BLaER1 (cell line): ENCODE measurements around the gene GSK3A.

Experiments used
- H3K27ac ChIP-seq: shearing (Covaris generic); formaldehyde crosslinking; 2 replicates; pipeline ENCODE4 v1.8.1; 2022
- H3K27me3 ChIP-seq: shearing (Covaris generic); formaldehyde crosslinking; 2 replicates; pipeline ENCODE4 v1.8.1; 2022
- H3K36me3 ChIP-seq: shearing (Covaris generic); formaldehyde crosslinking; 2 replicates; pipeline ENCODE4 v1.8.1; 2022
- H3K4me1 ChIP-seq: shearing (Covaris generic); formaldehyde crosslinking; 2 replicates; pipeline ENCODE4 v1.8.1; 2022
- H3K4me2 ChIP-seq: shearing (Covaris generic); formaldehyde crosslinking; 2 replicates; pipeline ENCODE4 v1.8.1; 2022
- H3K4me3 ChIP-seq: shearing (Covaris generic); formaldehyde crosslinking; 2 replicates; pipeline ENCODE4 v1.8.1; 2022
- H3K9ac ChIP-seq: shearing (Covaris generic); formaldehyde crosslinking; 2 replicates; pipeline ENCODE4 v1.8.1; 2022
- H3K9me3 ChIP-seq: shearing (Covaris generic); formaldehyde crosslinking; 2 replicates; pipeline ENCODE4 v1.8.1; 2022
- H4K20me1 ChIP-seq: shearing (Covaris generic); formaldehyde crosslinking; 2 replicates; pipeline ENCODE4 v1.8.1; 2022
- Cebpa-rat ChIP-seq: shearing (Covaris generic); IDR thresholded peaks from 2 replicates; pipeline ENCODE4 v1.8.1; 2022

The GSK3A gene

DNA sequence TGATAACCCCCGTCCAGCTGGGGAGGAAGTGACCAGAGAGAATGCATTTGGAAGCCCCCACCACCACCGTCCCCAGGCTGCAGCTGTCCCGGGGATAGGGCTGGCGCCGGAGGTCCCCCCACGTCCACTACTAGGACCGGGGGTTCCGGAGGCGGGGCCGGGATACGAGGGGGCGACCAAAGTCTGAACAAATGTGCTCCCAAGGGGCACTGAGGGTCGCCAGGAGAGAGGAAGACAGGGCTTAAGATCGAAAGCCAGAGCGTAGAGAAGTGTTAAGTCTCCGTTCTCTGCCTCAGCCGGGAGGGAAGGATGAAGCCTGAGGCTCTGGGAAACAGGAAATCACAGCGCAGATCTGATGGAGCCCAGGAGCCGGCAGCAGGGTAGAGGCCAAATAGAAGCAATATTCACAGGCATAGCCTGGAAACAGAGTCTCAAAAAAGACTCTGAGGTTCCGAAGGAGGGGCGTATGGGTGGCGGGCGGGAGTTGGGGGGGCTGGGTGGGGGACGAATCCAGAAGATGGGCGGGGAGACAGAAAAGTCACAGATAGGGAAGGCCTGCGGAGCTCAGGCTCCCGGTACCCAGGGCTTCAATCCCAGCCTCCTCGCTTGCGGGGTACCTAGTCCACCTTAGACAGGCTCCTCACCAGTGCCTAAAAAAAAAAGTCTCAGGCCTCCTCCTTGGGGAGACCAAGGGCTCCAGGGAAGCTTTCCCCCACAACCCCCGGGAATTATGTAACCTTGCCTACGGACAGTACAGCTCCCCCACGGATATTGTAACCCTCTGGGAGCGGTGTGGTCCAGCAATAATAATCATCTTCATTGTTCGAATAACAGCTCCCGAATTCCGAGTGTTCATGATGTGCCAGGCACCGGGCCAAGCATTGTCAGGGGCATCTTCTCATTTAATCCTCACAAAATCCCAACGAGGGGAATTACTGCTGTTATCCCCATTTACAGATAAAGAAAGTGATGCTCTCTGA lies 13.7 kb upstream of the GSK3A start:
- Histone ChIP-seq H3K4me3 (peak overlapping the region; percentile 92), H3K27me3 (no peaks in the 10 kb centered on the region), H3K36me3 (no peaks in the 10 kb centered on the region), H3K4me1 (peaks cover 40% of the 10 kb centered on the region), H3K27ac (peak overlapping the region; percentile 72; the same call in 1 of the 2 replicates), H3K9ac (peak overlapping the region; percentile 81), H3K4me2 (peak overlapping the region; percentile 99), H4K20me1 (peaks cover 16% of the 10 kb centered on the region), H3K9me3 (no peaks in the 10 kb centered on the region)
- TF ChIP-seq Cebpa-rat: no peak

DNA sequence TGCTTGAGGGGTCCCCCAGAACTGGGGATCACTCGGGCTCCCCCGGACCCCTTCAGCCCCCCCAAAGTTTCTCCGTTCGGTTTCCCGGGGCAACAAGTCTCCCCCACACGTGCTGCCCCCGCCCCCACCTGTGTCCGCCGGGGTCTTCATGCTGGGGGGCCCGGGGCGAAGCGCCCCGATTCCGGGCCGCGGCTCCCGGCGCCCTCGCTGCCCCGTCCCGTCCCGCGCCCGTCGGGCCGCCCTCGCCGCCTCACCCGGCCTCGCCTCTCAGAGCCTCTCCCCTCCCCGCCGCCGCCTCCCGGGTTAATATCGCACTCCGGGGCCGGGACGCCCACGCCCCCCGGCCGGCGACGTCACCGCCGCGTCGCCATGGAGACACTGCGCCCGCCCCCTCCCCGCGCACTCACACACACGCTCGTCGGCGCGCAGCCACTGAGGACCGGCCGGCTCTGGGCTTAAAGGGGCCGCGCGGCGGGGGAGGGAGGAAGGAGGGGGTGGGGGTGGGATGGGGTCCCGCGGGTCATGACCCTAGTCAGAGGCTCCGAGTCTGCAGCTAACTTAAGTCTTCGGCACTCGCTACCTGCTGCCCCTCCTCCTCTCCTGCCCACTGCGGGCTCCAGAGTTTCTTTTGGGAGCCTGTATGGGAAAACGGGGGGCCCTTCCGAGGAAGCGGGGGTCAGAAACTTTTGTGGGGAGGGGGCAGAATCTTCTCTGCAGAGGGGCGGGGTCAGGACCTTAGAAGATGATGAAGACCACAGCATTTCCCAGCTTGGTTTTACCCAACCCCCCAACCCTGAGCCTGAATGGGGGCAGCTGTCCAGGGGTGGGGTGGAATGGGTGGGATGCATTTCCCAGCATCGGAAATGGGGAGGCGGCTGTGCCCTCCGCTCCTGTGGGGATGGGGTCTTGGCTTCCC lies 12.7 kb upstream of the GSK3A start, which contains the start of gene ERF:
ERF (minus strand) TSS at position 279 of the 916 bp plus-strand sequence; CDS start at position 150, 129 bp downstream.
- Histone ChIP-seq H3K9me3 (no peaks in the 10 kb centered on the region), H3K36me3 (peaks cover 6% of the 10 kb centered on the region), H3K4me1 (peaks cover 50% of the 10 kb centered on the region), H4K20me1 (peaks cover 25% of the 10 kb centered on the region), H3K27me3 (no peaks in the 10 kb centered on the region), H3K27ac (peak within 1 kb of the TSS; percentile 94), H3K4me2 (peak within 1 kb of the TSS; percentile 99), H3K4me3 (peak within 1 kb of the TSS; percentile 92), H3K9ac (peak within 1 kb of the TSS; percentile 94)
- TF ChIP-seq Cebpa-rat: no peak

DNA sequence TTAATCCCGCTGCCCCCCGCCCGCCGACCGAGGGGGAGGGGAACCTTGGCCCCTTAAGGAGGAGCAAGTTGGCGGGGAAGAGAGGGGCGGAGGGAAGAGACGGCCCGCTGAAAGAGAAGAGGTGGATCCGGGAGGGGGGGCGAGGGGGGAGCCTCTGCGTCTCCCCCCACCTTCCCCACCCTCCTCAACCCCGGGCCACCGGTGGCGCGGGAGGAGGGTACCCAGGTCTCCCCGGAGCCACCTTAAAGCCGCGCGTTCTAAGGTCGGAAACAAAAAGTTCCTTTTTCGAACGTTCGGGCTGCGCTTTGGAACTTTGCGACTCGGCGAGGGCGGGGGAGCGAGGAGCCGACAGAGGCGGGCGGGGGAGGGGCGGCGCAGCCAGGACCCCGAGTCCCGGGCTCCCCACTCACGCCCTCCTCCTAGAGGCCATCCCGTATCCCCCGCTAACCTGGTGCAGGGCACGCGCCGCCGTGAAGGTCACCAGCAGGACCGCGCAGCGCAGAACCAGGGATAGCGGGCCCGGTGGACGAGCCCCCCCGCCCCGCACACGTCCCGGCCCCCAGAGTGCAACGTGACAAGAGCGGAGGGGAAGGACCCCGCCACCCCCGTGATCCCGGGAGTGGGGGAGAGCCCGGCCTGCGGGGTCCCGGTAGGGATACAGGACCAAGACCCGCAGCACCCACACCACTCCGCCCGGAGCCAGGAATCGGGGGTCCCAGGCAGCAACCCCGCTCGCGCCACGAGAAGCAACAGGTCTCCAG lies 11.9 kb upstream of the GSK3A start:
- Histone ChIP-seq H3K9ac (peak overlapping the region; percentile 94), H3K4me3 (peak overlapping the region; percentile 92), H3K4me2 (peak overlapping the region; percentile 79), H3K9me3 (no peaks in the 10 kb centered on the region), H3K27ac (peak overlapping the region; percentile 94), H3K36me3 (peaks cover 15% of the 10 kb centered on the region), H3K4me1 (peaks cover 54% of the 10 kb centered on the region), H4K20me1 (peaks cover 34% of the 10 kb centered on the region), H3K27me3 (no peaks in the 10 kb centered on the region)
- TF ChIP-seq Cebpa-rat: no peak

DNA sequence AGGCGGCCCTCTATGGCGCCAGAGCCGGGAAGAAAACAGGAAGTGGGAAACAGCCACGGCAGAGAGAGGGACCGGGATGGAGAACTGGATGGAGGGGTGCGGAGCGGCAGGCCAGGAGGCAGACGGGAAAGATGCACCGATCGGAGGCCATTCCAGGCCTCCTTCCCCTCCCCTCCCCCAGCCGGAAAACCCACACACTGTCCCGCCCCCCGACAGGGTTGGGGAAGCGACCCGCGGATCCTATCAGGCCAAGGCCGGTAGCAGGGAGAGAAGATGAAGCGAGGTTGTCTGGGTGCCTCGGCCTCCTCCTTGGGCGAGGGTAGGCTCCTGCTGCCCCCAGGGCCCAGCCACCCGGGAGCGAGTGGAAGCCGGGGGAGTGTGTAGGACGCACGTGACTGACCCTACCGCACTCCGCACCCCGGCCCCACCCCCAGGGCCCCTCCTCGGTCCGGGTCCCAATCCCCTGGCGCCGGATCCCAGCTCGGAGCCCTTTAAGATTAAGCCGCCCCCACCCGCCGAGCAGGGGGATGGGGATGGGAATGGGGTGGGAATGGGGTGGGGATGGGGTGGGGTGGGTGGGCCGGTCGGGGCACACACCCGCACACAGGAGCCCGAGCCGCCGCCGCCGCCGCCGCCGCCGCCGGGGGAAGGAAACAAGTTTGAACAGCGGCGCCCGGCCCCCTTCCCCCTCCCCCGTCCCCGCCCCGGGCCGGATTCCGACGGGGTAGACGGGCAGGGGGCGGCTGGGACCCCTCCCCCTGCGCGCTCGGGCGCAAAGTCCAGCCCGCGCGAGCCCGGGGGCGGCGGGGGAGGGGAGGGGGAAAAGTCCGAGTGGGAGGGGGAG lies 11.1 kb upstream of the GSK3A start:
- peak overlapping the region; percentile 94 for H3K27ac ChIP-seq

DNA sequence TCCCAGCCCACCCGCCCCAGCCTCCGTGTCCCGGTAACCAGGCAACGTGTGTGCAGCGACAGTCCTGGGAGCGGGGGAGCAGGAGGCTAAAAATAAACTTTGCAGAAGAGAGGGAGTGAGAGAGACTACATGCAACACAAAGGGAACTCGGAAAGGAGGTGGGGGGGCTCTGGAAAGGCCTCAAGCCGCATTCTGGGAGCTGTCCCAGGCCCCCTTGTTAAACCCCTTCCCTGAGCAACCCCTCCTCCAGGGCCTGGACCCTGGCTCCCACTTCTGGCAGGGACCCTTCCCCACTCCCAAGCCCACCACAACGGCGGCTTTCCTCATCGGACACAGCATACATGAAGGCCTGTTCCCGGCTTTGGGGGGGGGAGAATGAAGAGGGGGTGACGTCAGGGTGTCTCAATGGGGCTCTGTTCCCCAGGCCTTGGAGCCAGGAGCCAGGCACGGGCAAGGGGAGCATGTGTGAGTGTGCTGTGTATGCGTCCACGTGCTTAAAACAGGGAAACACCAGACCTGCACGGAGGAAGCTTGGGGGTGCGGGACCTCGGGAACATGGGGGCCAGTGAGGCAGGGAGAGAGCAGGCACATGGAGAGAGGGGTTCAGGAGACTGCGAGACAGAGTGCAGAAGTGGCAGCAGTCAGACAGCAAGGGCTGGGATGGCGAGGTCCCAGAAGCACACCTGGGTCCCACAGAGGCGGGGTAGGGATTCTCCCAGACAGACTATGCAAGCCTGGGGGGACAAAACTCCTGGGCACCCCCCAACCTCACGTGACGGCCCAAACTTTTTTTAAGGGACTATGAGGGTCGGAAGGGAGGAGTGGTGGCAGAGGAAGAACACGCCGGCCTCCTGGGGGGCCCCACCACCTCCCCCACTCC lies 10.2 kb upstream of the GSK3A start:
- Histone ChIP-seq H3K9me3 (no peaks in the 10 kb centered on the region), H4K20me1 (peaks cover 44% of the 10 kb centered on the region), H3K4me2 (peak overlapping the region; percentile 99), H3K27me3 (no peaks in the 10 kb centered on the region), H3K4me1 (peaks cover 54% of the 10 kb centered on the region), H3K27ac (peak overlapping the region; percentile 86), H3K9ac (peak overlapping the region; percentile 85), H3K36me3 (peaks cover 24% of the 10 kb centered on the region), H3K4me3 (peak overlapping the region; percentile 92)
- TF ChIP-seq Cebpa-rat: no peak

More for the DNA sequence above, 11.1 kb upstream of the GSK3A start:
- no peak for TF ChIP-seq Cebpa-rat
- Histone ChIP-seq H3K9ac (peak overlapping the region; percentile 94), H3K4me1 (peaks cover 54% of the 10 kb centered on the region), H3K36me3 (peaks cover 23% of the 10 kb centered on the region), H3K9me3 (no peaks in the 10 kb centered on the region), H3K4me3 (peak overlapping the region; percentile 92), H3K27me3 (no peaks in the 10 kb centered on the region), H4K20me1 (peaks cover 42% of the 10 kb centered on the region), H3K4me2 (peak overlapping the region; percentile 99)

DNA sequence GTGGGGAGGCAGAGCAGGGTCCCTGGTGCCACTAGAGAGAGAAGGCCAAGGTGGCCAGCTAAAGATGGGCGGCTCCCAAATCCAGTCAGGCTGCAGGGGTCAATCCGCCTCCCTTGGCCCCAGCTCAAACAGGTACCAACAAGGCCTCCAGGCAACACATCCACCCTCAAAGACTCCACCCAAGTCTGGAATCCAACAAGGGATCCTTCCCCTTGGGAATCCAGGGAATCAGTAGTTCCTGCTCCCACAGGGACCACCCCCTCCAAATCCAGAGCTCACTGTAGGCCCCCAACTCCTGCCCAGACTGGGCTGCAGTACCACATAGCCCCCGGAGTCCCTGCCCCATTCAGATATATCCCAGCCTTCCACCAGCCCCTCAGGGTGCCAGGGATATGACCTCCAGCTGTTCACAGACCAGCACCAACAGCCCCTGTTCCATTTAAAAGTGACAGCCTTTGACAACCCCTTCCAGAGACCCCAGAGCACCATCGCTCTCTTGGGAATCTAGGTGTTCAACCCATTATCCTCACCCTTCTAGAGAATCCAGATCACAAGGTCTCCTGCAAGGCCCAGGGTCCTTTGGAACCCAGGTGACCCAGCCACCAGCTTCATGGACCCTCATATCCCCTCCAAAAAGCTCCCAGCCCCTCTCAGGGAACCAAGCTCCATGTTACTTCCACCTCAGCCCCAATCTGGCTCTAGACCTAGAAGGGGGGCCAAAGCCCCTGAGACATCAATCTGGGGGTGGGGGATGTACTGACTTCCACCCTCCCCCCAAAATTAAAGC lies 9.4 kb upstream of the GSK3A start:
- Histone ChIP-seq H3K9ac (peak overlapping the region; percentile 66), H3K4me2 (peak overlapping the region; percentile 99), H4K20me1 (peaks cover 49% of the 10 kb centered on the region), H3K4me3 (peak overlapping the region; percentile 92), H3K27me3 (no peaks in the 10 kb centered on the region), H3K9me3 (no peaks in the 10 kb centered on the region), H3K36me3 (peaks cover 25% of the 10 kb centered on the region), H3K27ac (peak overlapping the region; percentile 69), H3K4me1 (peaks cover 50% of the 10 kb centered on the region)
- no peak for TF ChIP-seq Cebpa-rat
